AG08395 (cell line): ENCODE results near the gene TRIP12.
"Not testable (repeated sequence)": the region's sequence is repeated elsewhere in the genome, so short reads cannot be mapped to it uniquely, and the experiment has no call there.

ENCODE experiments used
- DNase-seq: peaks from one replicate; pipeline ENCODE4 v3.0.0; 2012; ENCODE audit warnings: mixed read lengths, low spot score

The TRIP12 gene

GRCh38 chr2:229768235-229768634, 153.6 kb downstream of the TRIP12 start:
- DNase-seq, result no peak

DNA sequence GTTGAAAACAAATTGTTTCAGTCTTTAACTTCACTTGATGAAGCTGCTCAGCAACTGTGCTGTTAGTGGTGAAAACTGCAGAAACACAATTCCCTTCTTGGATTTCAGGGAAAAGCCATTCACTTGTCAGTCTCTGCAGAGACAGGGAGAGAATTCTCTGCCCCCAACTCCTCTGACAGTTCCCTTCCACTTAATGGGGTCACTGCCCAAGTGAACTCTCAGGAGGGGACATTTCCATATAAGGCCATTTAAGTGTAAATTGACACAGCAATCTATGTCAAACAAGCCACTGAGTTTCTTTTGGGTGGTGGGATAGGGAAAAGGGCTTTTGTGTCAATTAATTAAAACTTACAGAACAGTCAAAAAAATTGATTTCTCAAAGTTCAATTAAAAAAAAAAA, 156.1 kb downstream of the TRIP12 start:
- no peak for DNase-seq

GRCh38 chr2:229761663-229762062, 160.1 kb downstream of the TRIP12 start:
- no peak for DNase-seq

DNA sequence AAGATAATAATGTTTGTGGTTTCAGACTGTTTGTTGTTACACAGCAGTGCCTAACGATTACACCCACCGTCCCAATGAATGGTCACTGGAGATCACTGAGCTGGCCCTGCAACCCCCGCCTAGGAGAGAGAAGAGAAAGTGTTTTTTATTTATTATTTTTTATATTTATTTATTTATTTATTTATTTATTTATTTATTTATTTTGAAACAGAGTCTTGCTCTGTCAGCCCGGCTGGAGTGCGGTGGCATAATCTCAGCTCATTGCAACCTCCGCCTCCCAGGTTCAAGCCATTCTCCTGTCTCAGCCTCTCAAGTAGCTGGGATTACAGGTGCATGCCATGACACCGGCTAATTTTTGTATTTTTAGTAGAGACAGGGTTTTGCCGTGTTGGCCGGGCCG, 164.3 kb downstream of the TRIP12 start:
- DNase-seq, result not testable (repeated sequence)

DNA sequence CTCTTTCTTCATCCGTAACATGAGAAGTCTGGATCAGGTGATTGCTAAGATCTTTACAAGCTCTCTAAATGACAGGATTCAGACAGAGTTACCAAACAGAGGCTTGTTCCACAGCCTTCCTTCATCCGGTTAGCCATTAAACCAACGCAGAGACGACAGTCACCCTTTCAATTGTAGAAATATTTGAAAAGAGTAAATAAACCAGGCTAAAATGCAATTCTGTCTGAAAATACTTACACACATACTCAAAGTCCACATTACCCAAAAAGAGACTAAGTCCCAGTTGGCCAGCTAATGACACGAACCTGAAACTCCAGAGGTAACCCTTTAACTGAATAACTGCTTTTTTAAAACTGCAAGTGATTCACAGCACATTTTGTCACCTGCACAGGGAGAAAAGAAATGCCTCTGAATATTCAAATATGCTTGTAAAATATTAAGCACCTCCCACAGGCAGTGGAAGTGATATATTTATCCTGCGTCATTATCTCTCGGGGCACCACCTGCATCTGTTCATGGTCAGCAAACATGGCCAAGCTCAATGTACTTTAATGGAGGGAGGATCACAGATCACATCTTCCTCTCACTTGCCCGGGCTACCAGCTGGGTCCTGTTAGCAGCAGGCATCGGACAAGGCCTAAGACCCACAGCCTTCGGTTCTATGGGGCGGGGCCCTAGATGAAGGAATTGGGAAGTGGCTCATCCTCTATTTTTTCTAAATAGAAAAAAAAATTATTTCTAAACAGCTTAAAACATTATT, 168.7 kb downstream of the TRIP12 start:
- no peak for DNase-seq

- DNase-seq, result no peak
Observed at GRCh38 chr2:229749779-229750178, 172.0 kb downstream of the TRIP12 start.

- no peak for DNase-seq
Observed at GRCh38 chr2:229748950-229749349, 172.9 kb downstream of the TRIP12 start.

DNA sequence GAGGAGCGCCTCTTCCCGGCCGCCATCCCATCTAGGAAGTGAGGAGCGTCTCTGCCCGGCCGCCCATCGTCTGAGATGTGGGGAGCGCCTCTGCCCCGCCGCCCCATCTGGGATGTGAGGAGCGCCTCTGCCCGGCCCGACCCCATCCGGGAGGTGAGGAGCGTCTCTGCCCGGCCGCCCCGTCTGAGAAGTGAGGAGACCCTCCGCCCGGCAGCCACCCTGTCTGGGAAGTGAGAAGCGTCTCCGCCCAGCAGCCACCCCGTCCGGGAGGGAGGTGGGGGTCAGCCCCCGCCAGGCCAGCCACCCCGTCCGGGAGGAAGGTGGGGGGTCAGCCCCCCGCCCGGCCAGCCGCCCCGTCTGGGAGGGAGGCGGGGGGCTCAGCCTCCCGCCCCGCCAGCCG, 179.1 kb downstream of the TRIP12 start:
- DNase-seq, result not testable (repeated sequence)

- no peak for DNase-seq
Observed at GRCh38 chr2:229740279-229740678, 181.5 kb downstream of the TRIP12 start.

DNA sequence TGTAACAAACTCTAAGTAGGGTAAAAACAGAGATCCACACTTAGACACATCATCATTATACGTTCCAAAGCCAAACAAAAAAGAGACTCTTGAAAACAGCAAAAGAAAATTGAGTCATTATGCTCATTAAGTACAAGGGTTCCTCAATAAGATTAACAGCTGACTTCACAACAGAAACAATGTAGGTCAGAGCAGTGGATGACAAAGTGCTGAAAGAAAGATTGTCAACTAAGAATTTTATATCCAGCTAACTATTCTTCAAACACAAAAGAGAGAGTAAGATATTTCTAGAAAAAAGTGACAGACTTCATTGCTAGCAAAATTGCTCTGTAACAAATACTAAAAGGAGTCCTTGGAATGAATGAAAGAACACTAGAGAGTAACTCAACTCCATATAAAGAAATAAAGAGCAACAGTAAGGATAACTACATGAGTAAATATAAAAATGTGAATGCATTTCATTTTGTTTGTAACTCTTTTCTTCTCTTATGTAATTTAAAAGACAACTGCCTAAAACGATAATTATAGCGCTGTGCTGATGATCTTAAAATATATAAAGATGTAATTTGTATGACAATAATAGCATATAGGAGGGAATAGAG, 183.7 kb downstream of the TRIP12 start:
- no peak for DNase-seq

GRCh38 chr2:229734410-229734809, 187.4 kb downstream of the TRIP12 start:
- no peak for DNase-seq

- DNase-seq, result no peak
Observed at GRCh38 chr2:229733611-229734245, 188.1 kb downstream of the TRIP12 start.

- DNase-seq, result no peak
Observed at GRCh38 chr2:229732897-229733296, 188.9 kb downstream of the TRIP12 start.

DNA sequence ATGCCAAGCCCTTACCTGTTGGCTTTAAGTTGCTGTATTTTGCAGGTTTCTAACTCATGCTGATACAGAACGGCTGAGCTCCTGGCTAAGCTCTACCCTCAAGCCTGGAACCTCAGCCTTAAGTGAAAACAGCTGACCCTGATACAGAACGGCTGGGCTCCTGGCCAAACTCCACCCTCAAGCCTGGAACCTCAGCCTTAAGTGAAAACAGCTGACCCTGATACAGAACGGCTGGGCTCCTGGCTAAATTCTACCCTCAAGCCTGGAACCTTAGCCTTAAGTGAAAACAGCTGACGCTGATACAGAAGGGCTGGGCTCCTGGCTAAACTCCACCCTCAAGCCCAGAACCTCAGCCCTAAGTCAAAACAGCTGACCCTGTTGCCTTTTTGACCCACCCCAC, 189.9 kb downstream of the TRIP12 start:
- DNase-seq, result no peak

DNA sequence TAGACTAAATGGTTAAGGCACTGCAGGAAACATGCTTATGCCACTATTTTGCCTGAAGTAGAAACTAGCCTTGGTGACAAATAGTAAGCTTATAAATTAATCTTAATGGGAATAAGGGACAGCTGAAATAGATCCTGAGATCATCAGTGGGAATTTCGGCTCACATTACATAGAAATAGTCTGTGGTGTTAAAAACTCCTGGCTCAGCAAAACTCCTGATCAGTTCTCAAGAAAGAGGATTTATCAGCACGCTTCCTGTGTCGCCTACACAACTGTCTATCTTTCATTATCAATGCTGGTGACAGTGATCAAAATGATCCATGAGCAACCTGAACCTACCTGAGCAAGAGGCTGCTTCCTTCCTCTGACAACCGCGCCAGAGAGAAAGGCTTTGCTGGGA, 190.4 kb downstream of the TRIP12 start:
- DNase-seq, result no peak

DNA sequence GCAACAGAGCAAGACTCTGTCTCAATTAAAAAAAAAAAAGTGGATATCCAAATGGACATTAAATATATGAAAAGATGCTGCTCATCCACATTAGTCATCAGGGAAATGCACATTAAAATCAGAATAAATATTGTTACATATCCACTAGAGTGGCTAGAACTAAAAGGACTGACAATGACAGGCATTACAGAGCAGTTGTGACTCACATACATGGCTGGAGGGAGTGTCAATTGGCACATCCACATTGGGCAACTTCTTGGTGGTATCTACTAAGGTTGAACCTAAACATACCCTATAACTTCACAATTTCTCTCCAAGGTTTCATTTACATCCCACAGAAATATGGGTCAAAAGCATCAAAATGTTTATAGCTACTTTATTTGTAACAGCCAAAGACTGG, 193.4 kb downstream of the TRIP12 start:
- no peak for DNase-seq

- DNase-seq, result no peak
Observed at GRCh38 chr2:229726643-229727042, 195.2 kb downstream of the TRIP12 start.

- peak; percentile 32 for DNase-seq
Observed at GRCh38 chr2:229725716-229726574, 195.9 kb downstream of the TRIP12 start.

DNA sequence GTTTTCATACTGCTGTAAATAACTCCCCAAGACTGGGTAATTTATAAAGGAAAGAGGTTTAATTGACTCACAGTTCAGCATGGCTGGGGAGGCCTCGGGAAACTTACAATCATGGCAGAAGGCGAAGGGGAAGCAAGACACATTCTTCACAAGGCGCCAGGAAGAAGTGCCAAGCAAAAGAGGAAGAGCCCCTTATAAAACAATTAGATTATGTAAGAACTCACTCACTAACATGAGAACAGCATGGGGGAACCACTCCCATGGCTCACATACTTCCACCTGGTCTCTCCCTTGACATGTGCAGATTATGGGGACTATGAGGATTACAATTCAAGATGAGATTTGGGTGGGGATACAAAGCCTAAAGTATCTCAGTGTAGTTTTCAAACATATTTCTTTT, 198.6 kb downstream of the TRIP12 start:
- not testable (repeated sequence) for DNase-seq

- no peak for DNase-seq
Observed at GRCh38 chr2:229719926-229720647, 201.7 kb downstream of the TRIP12 start.

GRCh38 chr2:229718057-229718456, 203.8 kb downstream of the TRIP12 start:
- DNase-seq, result no peak
